ENCODE results near the gene CCL20. TPM values are rescaled to one million over a fixed set of nuclear protein-coding genes. Genes with fewer than 3 reads are reported as not detected.
"Not testable (repeated sequence)": the region's sequence is repeated elsewhere in the genome, so short reads cannot be mapped to it uniquely, and the experiment has no call there.

Gene CCL20
- total RNA-seq, 2 donors from 2014 or later, result not detected

DNA sequence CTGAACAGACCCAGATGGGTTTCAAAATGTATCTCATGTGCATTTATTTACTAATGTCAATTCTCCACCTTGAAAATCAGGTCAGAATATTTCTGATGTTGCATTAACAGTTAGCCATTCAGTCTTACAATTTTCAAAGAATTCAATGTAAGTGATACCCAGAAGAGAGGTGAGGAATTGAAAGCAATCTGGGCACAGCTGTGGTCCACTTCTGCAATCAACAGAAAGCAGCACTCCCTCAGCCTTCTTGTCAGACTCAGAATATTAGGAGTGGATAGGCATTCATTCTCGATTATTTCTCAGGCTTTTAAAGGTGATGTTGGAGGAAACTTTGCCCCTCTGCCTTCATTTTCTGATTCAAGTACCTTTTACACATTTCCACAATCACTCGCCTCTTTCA lies 15.7 kb downstream of the CCL20 start:
- Histone ChIP-seq H3K27ac (ENCODE audit: low read depth, low read length) (no peak overlapping the region), H3K4me1 (ENCODE audit: control insufficient read depth, insufficient read depth, low read length) (no peaks in the 10 kb centered on the region), H3K9me3 (ENCODE audit: control insufficient read depth, low read length) (no peaks in the 10 kb centered on the region), H3K4me3 (ENCODE audit: low read length) (no peak overlapping the region), H3K27me3 (ENCODE audit: control insufficient read depth, insufficient read depth, low read length, poor library complexity, severe bottlenecking) (no peaks in the 10 kb centered on the region), H3K36me3 (ENCODE audit: control insufficient read depth, insufficient read depth, low read length) (no peaks in the 10 kb centered on the region), H3K9ac (ENCODE audit: extremely low read depth, low read length, poor library complexity, severe bottlenecking) (no peak overlapping the region)
- Mint-ChIP-seq H3K27me3 (ENCODE audit: insufficient read depth) (no peaks in the 10 kb centered on the region), H3K4me3 (no peak overlapping the region), H3K9me3 (no peaks in the 10 kb centered on the region), H3K36me3 (ENCODE audit: low read depth) (no peaks in the 10 kb centered on the region), H3K27ac (no peak overlapping the region), H3K4me1 (peaks cover 3% of the 10 kb centered on the region)
- DNase-seq, result no peak
- TF ChIP-seq, protein P1, sequence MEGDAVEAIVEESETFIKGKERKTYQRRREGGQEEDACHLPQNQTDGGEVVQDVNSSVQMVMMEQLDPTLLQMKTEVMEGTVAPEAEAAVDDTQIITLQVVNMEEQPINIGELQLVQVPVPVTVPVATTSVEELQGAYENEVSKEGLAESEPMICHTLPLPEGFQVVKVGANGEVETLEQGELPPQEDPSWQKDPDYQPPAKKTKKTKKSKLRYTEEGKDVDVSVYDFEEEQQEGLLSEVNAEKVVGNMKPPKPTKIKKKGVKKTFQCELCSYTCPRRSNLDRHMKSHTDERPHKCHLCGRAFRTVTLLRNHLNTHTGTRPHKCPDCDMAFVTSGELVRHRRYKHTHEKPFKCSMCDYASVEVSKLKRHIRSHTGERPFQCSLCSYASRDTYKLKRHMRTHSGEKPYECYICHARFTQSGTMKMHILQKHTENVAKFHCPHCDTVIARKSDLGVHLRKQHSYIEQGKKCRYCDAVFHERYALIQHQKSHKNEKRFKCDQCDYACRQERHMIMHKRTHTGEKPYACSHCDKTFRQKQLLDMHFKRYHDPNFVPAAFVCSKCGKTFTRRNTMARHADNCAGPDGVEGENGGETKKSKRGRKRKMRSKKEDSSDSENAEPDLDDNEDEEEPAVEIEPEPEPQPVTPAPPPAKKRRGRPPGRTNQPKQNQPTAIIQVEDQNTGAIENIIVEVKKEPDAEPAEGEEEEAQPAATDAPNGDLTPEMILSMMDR (conservative IDR thresholded peaks at IDR 0.05), result no peak
- WGBS, 2 experiments (ENCODE audit: insufficient coverage in 1 of 2, insufficient read length in 1 of 2), result 89 to 92% methylated on average over 2 of the region's 2 CpGs

DNA sequence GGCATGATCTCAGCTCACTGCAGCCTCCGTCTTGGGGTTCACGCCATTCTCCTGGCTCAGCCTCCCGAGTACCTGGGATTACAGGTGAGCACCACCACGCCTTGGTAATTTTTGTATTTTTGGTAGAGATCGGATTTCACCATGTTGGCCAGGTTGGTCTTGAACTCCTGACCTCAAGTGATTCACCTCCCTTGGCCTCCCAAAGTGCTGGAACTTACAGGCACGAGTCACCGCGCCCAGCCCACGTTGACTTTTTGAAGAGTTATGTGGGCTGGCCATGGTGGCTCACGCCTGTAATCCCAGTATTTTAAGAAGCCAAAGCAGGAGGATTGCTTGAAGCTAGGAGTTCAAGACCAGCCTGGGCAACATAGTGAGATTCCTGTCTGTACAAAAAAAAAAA lies 20.8 kb downstream of the CCL20 start:
- 92 to 96% methylated on average over 7 to 10 of the region's 10 CpGs for WGBS, 2 experiments (ENCODE audit: insufficient coverage in 1 of 2, insufficient read length in 1 of 2)
- peaks cover 2% of the 10 kb centered on the region for H3K27me3 Mint-ChIP-seq (ENCODE audit: insufficient read depth)
- no peaks in the 10 kb centered on the region for H3K9me3 Mint-ChIP-seq

DNA sequence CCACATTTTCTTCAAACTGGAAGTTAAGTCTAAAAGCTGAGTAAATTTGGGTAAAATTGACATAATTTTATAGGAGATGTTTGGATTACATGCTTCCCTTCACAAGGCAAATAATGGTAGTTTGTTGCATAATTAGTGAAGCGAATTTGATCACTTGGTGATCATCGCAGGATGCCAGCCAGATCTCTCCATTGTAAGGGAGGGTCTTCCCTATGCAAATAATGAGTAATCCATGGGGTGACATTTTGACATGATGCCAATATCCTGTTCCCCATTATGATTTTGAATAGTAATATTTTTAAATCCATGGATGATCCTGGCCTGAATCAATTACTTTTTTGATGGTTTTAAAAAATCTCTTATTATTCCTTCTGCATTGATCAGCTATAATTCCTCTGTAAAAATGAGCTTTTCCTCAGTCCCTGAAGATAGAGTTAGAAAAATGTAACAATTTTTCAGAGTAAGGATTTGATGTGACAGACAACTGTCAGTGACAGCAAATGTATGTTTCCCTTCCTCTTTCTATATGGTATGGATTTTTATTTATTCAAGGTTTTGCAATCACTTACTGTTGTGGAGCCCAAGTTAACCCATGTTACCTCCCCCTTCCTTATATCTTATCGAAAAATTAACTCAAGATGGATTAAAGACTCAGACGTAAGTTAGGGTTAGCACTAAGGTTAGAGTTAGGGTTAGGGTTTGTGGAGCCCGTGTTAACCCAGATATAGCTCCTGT lies 21.4 kb downstream of the CCL20 start:
- no peak overlapping the region for H3K4me3 Mint-ChIP-seq
- H3K27ac Mint-ChIP-seq, result no peak overlapping the region
- Histone ChIP-seq H3K27ac (ENCODE audit: low read depth, low read length) (no peak overlapping the region), H3K36me3 (ENCODE audit: control insufficient read depth, insufficient read depth, low read length) (no peaks in the 10 kb centered on the region), H3K4me1 (ENCODE audit: control insufficient read depth, insufficient read depth, low read length) (no peaks in the 10 kb centered on the region), H3K4me3 (ENCODE audit: low read length) (no peak overlapping the region), H3K9ac (ENCODE audit: extremely low read depth, low read length, poor library complexity, severe bottlenecking) (no peak overlapping the region), H3K9me3 (ENCODE audit: control insufficient read depth, low read length) (no peaks in the 10 kb centered on the region), H3K27me3 (ENCODE audit: control insufficient read depth, insufficient read depth, low read length, poor library complexity, severe bottlenecking) (no peaks in the 10 kb centered on the region)
- H3K27me3 Mint-ChIP-seq (ENCODE audit: insufficient read depth), result peaks cover 2% of the 10 kb centered on the region
- WGBS, 2 experiments (ENCODE audit: insufficient coverage in 1 of 2, insufficient read length in 1 of 2), result 91 to 93% methylated on average over 4 to 5 of the region's 5 CpGs
- TF ChIP-seq, protein P1 (conservative IDR thresholded peaks at IDR 0.05), result no peak
- peaks cover 5% of the 10 kb centered on the region for H3K4me1 Mint-ChIP-seq
- no peak for DNase-seq
- H3K36me3 Mint-ChIP-seq (ENCODE audit: low read depth), result no peaks in the 10 kb centered on the region
- H3K9me3 Mint-ChIP-seq, result no peaks in the 10 kb centered on the region

More for the DNA sequence above, 20.8 kb downstream of the CCL20 start:
- Histone ChIP-seq H3K27ac (ENCODE audit: low read depth, low read length) (no peak overlapping the region), H3K4me1 (ENCODE audit: control insufficient read depth, insufficient read depth, low read length) (no peaks in the 10 kb centered on the region), H3K27me3 (ENCODE audit: control insufficient read depth, insufficient read depth, low read length, poor library complexity, severe bottlenecking) (no peaks in the 10 kb centered on the region), H3K4me3 (ENCODE audit: low read length) (no peak overlapping the region), H3K9me3 (ENCODE audit: control insufficient read depth, low read length) (no peaks in the 10 kb centered on the region), H3K36me3 (ENCODE audit: control insufficient read depth, insufficient read depth, low read length) (no peaks in the 10 kb centered on the region), H3K9ac (ENCODE audit: extremely low read depth, low read length, poor library complexity, severe bottlenecking) (no peak overlapping the region)
- Mint-ChIP-seq H3K27ac (no peak overlapping the region), H3K4me3 (no peak overlapping the region), H3K4me1 (peaks cover 4% of the 10 kb centered on the region), H3K36me3 (ENCODE audit: low read depth) (no peaks in the 10 kb centered on the region)
- DNase-seq, result no peak
- TF ChIP-seq, protein P1 (conservative IDR thresholded peaks at IDR 0.05), result no peak

DNA sequence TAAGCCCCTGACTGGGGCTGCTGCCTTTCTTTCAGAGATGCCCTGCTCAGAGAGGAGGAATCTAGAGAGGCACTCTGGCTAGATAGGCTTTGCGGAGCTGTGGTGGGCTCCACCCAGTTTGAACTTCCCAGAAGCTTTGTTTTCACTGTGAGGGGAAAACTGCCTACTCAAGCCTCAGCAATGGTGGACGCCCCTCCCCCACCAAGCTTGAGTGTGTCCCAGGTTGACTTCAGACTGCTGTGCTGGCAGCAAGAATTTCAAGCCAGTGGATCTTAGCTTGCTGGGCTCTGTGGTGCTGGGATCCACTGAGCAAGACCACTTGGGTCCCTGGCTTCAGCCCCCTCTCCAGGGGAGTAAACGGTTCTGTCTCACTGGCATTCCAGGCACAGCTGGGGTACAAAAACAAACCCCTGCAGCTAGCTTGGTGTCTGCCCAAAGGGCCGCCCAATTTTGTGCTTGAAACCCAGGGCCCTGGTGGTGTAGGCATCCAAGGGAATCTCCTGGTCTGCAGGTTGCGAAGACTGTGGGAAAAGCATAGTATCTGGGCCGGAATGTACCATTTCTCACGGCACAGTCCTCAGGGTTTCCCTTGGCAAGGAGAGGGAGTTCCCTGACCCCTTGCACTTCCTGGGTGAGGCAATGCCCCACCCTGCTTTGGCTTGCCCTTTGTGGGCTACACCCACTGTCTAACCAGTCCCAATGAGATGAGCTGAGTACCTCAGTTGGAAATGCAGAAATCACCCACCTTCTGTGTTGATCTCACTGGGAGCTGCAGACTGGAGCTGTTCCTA lies 25.9 kb downstream of the CCL20 start:
- peak; percentile 70 for DNase-seq
- not testable (repeated sequence) for H3K36me3 Mint-ChIP-seq (ENCODE audit: low read depth); H3K4me1 Mint-ChIP-seq; H3K9me3 Mint-ChIP-seq; H3K4me3 Mint-ChIP-seq; H3K9me3 ChIP-seq (ENCODE audit: control insufficient read depth, low read length); H3K4me1 ChIP-seq (ENCODE audit: control insufficient read depth, insufficient read depth, low read length); H3K27me3 ChIP-seq (ENCODE audit: control insufficient read depth, insufficient read depth, low read length, poor library complexity, severe bottlenecking); H3K4me3 ChIP-seq (ENCODE audit: low read length); H3K9ac ChIP-seq (ENCODE audit: extremely low read depth, low read length, poor library complexity, severe bottlenecking); H3K27ac ChIP-seq (ENCODE audit: low read depth, low read length); H3K36me3 ChIP-seq (ENCODE audit: control insufficient read depth, insufficient read depth, low read length); H3K27me3 Mint-ChIP-seq (ENCODE audit: insufficient read depth)
- WGBS, 2 experiments (ENCODE audit: insufficient coverage in 1 of 2, insufficient read length in 1 of 2), result 61 to 72% methylated on average over 5 to 7 of the region's 7 CpGs
- peak overlapping the region; percentile 67 for H3K27ac Mint-ChIP-seq

All from endodermal cell (in vitro differentiated cells).